Measurements from ENCODE around the gene GPS2. TPM values are rescaled to one million over a fixed set of nuclear protein-coding genes. Genes with fewer than 3 reads are reported as not detected.

Gene GPS2
- total RNA-seq, 4 donors from 2014 or later, result 96.5 to 578 (median 150) TPM

DNA sequence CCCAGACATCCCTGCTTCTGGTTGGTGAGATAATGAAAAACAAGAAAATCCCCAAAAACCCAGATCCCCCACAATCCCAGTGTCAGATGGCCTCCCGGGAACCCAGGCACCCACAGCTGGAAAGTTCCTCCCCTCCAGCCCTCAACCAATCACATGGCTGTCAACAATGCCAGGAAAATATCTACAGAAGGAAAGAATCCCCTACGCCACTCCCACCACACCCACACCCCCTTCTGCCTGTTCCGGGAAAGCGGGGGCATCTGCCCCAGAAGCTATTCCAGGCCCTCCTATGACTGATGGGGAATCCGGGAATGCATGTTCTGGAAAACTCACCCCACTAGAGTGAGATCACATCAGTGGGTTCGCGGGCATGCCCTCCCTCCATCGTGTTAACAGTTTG is 41.6 kb upstream of the GPS2 start:
- H3K27ac ChIP-seq, result peak overlapping the region; percentile 22 to 61 (median 39)
- H3K27me3 ChIP-seq, result no peaks in the 10 kb centered on the region
- in situ Hi-C loops (cut with MboI; ENCODE audit: low pct_ligation_motif_present in 1 of 4, low pct_unique_long_range_greater_than_20kb in 1 of 4, low sequenced_read_pairs in 3 of 4) (loop anchor here in 1 of 4 donors (10.0 kb wide), 1 partner anchor 78 kb away; the partner anchor contains the start of genes FGF11 and TMEM102), intact Hi-C loops (cut with DNase I; ENCODE audit: low total_unique reads) (loop anchor here (1.0 to 10.0 kb wide), 2 partner anchors 81 to 198 kb away; partner anchors contain the start of gene TNFSF13)
- TF ChIP-seq EP300 (IDR thresholded peaks at IDR 0.05; ENCODE audit: low read depth) (no peak), POLR2AphosphoS5 (IDR thresholded peaks at IDR 0.05) (peak in 1 of 3 donors; percentile 8), POLR2A (IDR thresholded peaks at IDR 0.05) (no peak)
- no peaks in the 10 kb centered on the region for H3K9me3 ChIP-seq
- H3K4me3 ChIP-seq, result no peak overlapping the region
- peaks cover 7 to 40% (median 20%) of the 10 kb centered on the region in 4 donors for H3K4me1 ChIP-seq
- DNase-seq, result peak; percentile 13
- WGBS, 2 donors (ENCODE audit: low coverage in 1 of 2), result 60% methylated on average over 8 of the region's 8 CpGs; no CpG with 5 or more reads in 1 of the 2 donors
- no peaks in the 10 kb centered on the region for H3K36me3 ChIP-seq

DNA sequence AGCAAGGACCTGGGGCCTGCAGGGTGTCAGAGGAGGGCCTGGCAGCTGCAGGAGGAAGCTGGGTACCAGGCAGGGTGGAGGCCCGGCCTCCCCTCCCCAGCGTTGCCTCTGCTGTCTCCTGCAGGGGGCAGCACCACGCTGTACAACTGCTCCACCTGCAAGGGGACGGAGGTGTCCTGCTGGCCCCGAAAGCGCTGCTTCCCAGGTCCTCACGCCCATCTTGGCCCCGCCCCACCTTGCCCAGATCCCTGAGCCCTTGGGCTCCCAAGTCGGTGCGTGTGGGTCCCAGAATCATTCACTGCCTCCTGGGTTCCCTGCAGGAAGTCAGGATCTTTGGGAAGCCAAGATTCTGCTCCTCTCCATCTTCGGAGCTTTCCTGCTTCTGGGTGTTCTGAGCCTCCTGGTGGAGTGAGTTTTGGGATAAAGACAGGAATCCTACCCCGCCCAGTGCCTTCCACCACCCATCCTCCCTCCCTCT is 41.0 kb upstream of the GPS2 start:
- in situ Hi-C loops (cut with MboI; ENCODE audit: low pct_ligation_motif_present in 1 of 4, low pct_unique_long_range_greater_than_20kb in 1 of 4, low sequenced_read_pairs in 3 of 4) (loop anchor here in 1 of 4 donors (10.0 kb wide), 1 partner anchor 79 kb away; the partner anchor contains the start of genes FGF11 and TMEM102), intact Hi-C loops (cut with DNase I; ENCODE audit: low total_unique reads) (loop anchor here (1.0 to 10.0 kb wide), 2 partner anchors 81 to 199 kb away; partner anchors contain the start of gene TNFSF13)
- Histone ChIP-seq H3K27ac (peak overlapping the region; percentile 22 to 61 (median 39)), H3K4me1 (peaks cover 7 to 41% (median 21%) of the 10 kb centered on the region in 4 donors), H3K9me3 (no peaks in the 10 kb centered on the region), H3K36me3 (no peaks in the 10 kb centered on the region), H3K4me3 (no peak overlapping the region), H3K27me3 (no peaks in the 10 kb centered on the region)
- peak; percentile 91 for DNase-seq
- 6 to 7% methylated on average over 6 to 12 of the region's 12 CpGs for WGBS, 2 donors (ENCODE audit: low coverage in 1 of 2)
- TF ChIP-seq POLR2A (IDR thresholded peaks at IDR 0.05) (no peak), POLR2AphosphoS5 (IDR thresholded peaks at IDR 0.05) (peak in 1 of 3 donors; percentile 25), EP300 (IDR thresholded peaks at IDR 0.05; ENCODE audit: low read depth) (no peak)
- TF ChIP-seq, protein P1, sequence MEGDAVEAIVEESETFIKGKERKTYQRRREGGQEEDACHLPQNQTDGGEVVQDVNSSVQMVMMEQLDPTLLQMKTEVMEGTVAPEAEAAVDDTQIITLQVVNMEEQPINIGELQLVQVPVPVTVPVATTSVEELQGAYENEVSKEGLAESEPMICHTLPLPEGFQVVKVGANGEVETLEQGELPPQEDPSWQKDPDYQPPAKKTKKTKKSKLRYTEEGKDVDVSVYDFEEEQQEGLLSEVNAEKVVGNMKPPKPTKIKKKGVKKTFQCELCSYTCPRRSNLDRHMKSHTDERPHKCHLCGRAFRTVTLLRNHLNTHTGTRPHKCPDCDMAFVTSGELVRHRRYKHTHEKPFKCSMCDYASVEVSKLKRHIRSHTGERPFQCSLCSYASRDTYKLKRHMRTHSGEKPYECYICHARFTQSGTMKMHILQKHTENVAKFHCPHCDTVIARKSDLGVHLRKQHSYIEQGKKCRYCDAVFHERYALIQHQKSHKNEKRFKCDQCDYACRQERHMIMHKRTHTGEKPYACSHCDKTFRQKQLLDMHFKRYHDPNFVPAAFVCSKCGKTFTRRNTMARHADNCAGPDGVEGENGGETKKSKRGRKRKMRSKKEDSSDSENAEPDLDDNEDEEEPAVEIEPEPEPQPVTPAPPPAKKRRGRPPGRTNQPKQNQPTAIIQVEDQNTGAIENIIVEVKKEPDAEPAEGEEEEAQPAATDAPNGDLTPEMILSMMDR (IDR thresholded peaks at IDR 0.05), result peak; percentile 89 to 94 (median 90)

DNA sequence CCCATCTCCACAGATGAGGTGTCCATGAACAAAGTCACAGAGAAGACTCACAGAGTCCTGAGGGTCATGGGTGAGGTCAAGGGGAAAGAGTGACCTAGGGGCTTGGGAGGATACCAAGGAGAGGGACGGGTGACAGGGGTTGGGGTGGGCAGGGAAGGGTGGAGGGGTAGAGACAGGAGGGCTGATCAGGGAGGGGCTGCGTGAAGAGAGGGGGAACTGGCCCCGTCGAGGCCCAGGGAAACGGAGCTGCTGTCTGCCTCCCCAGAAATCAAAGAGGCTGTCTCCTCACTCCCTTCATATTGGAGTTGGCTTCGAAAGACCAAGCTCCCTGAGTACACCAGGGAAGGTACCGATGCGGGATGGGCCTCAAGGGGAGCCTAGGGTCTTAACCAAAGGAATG is 40.4 kb upstream of the GPS2 start:
- Histone ChIP-seq H3K4me3 (no peak overlapping the region), H3K4me1 (peaks cover 7 to 47% (median 27%) of the 10 kb centered on the region in 4 donors), H3K36me3 (no peaks in the 10 kb centered on the region), H3K9me3 (no peaks in the 10 kb centered on the region), H3K27ac (peak overlapping the region; percentile 22 to 61 (median 39)), H3K27me3 (no peaks in the 10 kb centered on the region)
- intact Hi-C loops (cut with DNase I; ENCODE audit: low total_unique reads) (loop anchor here (2.0 to 10.0 kb wide), 2 partner anchors 199 to 443 kb away; partner anchors contain the start of gene TNFSF13), in situ Hi-C loops (cut with MboI; ENCODE audit: low pct_ligation_motif_present in 1 of 4, low pct_unique_long_range_greater_than_20kb in 1 of 4, low sequenced_read_pairs in 3 of 4) (loop anchor here in 1 of 4 donors (10.0 kb wide), 1 partner anchor 79 kb away; the partner anchor contains the start of genes FGF11 and TMEM102)
- 77 to 79% methylated on average over 5 to 8 of the region's 8 CpGs for WGBS, 2 donors (ENCODE audit: low coverage in 1 of 2)
- peak; percentile 18 for TF ChIP-seq POLR2A (IDR thresholded peaks at IDR 0.05)
- TF ChIP-seq, protein P1 (IDR thresholded peaks at IDR 0.05), result no peak
- no peak for DNase-seq

DNA sequence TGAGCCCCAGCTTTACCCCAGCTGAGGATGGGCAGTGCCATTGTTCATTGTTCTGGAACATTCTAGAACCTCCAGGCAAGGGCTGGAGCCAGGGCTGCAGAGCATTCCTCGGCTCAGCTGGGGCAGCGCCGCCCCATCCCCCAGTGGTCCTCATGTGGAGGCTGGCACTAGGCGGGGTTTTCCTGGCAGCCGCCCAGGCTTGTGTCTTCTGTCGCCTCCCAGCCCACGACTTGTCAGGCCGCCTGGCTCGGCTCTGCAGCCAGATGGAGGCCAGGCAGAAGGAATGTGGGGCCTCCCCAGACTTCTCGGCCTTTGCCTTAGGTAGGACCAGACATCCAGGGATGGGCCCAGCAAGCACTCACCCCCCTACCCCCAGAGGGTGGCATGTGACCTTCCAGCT is 39.9 kb upstream of the GPS2 start, which contains the start of gene TMEM95:
TMEM95 (plus strand) TSS at position 104 of the 400 bp plus-strand sequence; CDS start at position 153, 49 bp downstream.
- DNase-seq, result peak; percentile 13
- intact Hi-C loops (cut with DNase I; ENCODE audit: low total_unique reads), result loop anchor here (2.0 to 10.0 kb wide), 2 partner anchors 200 to 444 kb away; partner anchors contain the start of gene TNFSF13
- Histone ChIP-seq H3K9me3 (no peaks in the 10 kb centered on the region), H3K27ac (peak within 1 kb of the TSS; percentile 22 to 61 (median 39)), H3K4me1 (peaks cover 7 to 52% (median 32%) of the 10 kb centered on the region in 4 donors), H3K4me3 (no peak within 1 kb of the TSS), H3K36me3 (no peaks in the 10 kb centered on the region), H3K27me3 (no peaks in the 10 kb centered on the region)
- 62% methylated on average over 9 of the region's 10 CpGs; no CpG with 5 or more reads in 1 of the 2 donors for WGBS, 2 donors (ENCODE audit: low coverage in 1 of 2)
- in situ Hi-C loops (cut with MboI; ENCODE audit: low pct_ligation_motif_present in 1 of 4, low pct_unique_long_range_greater_than_20kb in 1 of 4, low sequenced_read_pairs in 3 of 4), result loop anchor here in 1 of 4 donors (10.0 kb wide), 1 partner anchor 80 kb away; the partner anchor contains the start of genes FGF11 and TMEM102
- TF ChIP-seq EP300 (IDR thresholded peaks at IDR 0.05; ENCODE audit: low read depth), result no peak
- TF ChIP-seq POLR2A (IDR thresholded peaks at IDR 0.05), result no peak
- TF ChIP-seq POLR2AphosphoS5 (IDR thresholded peaks at IDR 0.05), result no peak
- TF ChIP-seq, protein P1 (IDR thresholded peaks at IDR 0.05), result no peak
